Transverse colon (tissue), 4 donors: ENCODE measurements around the gene FAR2. TPM values are rescaled to one million over a fixed set of nuclear protein-coding genes. Genes with fewer than 3 reads are reported as not detected.

ENCODE experiments used
- total RNA-seq, 4 donors: library from RNA; depleted of rRNA; stranded (reverse); fragments of >200 nt; gene quantifications; one replicate each; pipeline ENCODE4 v1.1.0, GENCODE V29; 2016

The FAR2 gene
- total RNA-seq, 4 donors from 2014 or later: 57.6 to 72.7 (median 65.7) TPM

Other genes with a start within 250 kb of the FAR2 start
- gene ERGIC2, start 231.9 kb downstream of the FAR2 start, total RNA-seq: 10 to 100 TPM in 3 of 4 donors, 1 to 10 TPM in 1; 2.6 to 24.7 (median 20.6) TPM